GM12872 (cell line): Measurements from ENCODE around the gene ZNF385B.

Source experiments
- CTCF ChIP-seq: IDR thresholded peaks from 3 replicates; pipeline ENCODE4 v1.5.1; 2011; ENCODE audit warnings: low read depth, mild to moderate bottlenecking, low read length, moderate library complexity; ENCODE audit not compliant: insufficient read depth

Gene ZNF385B

GRCh38 chr2:179592167-179592936 lies 269.1 kb downstream of the ZNF385B start:
- TF ChIP-seq CTCF: no peak

GRCh38 chr2:179591690-179592089 lies 269.7 kb downstream of the ZNF385B start:
- no peak for TF ChIP-seq CTCF

GRCh38 chr2:179588486-179589145 lies 272.8 kb downstream of the ZNF385B start:
- TF ChIP-seq CTCF: no peak

GRCh38 chr2:179584760-179585159 lies 276.7 kb downstream of the ZNF385B start:
- TF ChIP-seq CTCF: no peak

- no peak for TF ChIP-seq CTCF
Measured at GRCh38 chr2:179581605-179582004, 279.8 kb downstream of the ZNF385B start.

GRCh38 chr2:179580378-179581146 lies 280.9 kb downstream of the ZNF385B start:
- TF ChIP-seq CTCF: no peak

GRCh38 chr2:179579800-179580199 lies 281.6 kb downstream of the ZNF385B start:
- no peak for TF ChIP-seq CTCF
